DND-41 (cell line): ENCODE data around the gene GUCD1.
"Not testable (repeated sequence)": the region's sequence is repeated elsewhere in the genome, so short reads cannot be mapped to it uniquely, and the experiment has no call there.

Experiments
- ATAC-seq: fragments of 200-7000 bp; cut with Tn5 transposase; 3 replicates; pipeline ENCODE4 v1.9.1; 2021; ENCODE audit warnings: low read depth; ENCODE audit not compliant: insufficient read depth
- DNase-seq: peaks from one replicate; pipeline ENCODE4 v3.0.0-alpha.2; 2020
- H2AFZ ChIP-seq: 2 replicates; pipeline ENCODE4 v1.6.0; 2012; ENCODE audit warnings: low read depth, low read length
- H3K27ac ChIP-seq: 2 replicates; pipeline ENCODE4 v1.5.1; 2012; ENCODE audit warnings: low read length, inconsistent platforms
- H3K27me3 ChIP-seq: fragments of 200-600 bp; sonication (generic); 2 replicates; pipeline ENCODE4 v1.6.0; 2012; ENCODE audit warnings: low read length, mild to moderate bottlenecking, inconsistent platforms; ENCODE audit not compliant: insufficient read depth, poor library complexity
- H3K36me3 ChIP-seq: 2 replicates; pipeline ENCODE4 v1.5.1; 2012; ENCODE audit warnings: low read length, inconsistent platforms; ENCODE audit not compliant: insufficient read depth
- H3K4me1 ChIP-seq: 2 replicates; pipeline ENCODE4 v1.5.1; 2012; ENCODE audit warnings: mild to moderate bottlenecking, low read length; ENCODE audit not compliant: insufficient read depth
- H3K4me2 ChIP-seq: 2 replicates; pipeline ENCODE4 v1.6.0; 2012; ENCODE audit warnings: mild to moderate bottlenecking, moderate library complexity, low read length, inconsistent platforms; ENCODE audit not compliant: insufficient read depth
- H3K4me3 ChIP-seq, 2 experiments: fragments of 200-600 bp in 1 of 2; shearing (Covaris generic) in 1 of 2; 2 replicates each; pipeline ENCODE4 v1.5.1; 2012 to 2016; ENCODE audit warnings: inconsistent platforms in 2 of 2, low read length in 2 of 2, mild to moderate bottlenecking in 2 of 2, low read depth in 1 of 2, moderate library complexity in 1 of 2
- H3K79me2 ChIP-seq: 2 replicates; pipeline ENCODE4 v1.6.0; 2012; ENCODE audit warnings: low read length, inconsistent platforms; ENCODE audit not compliant: insufficient read depth
- H3K9ac ChIP-seq: 2 replicates; pipeline ENCODE4 v1.6.0; 2012; ENCODE audit warnings: low read depth, mild to moderate bottlenecking, inconsistent platforms, low read length, moderate library complexity
- H3K9me3 ChIP-seq: 2 replicates; pipeline ENCODE4 v1.5.1; 2012; ENCODE audit warnings: low read length, moderate library complexity, mild to moderate bottlenecking, inconsistent platforms; ENCODE audit not compliant: insufficient read depth, severe bottlenecking
- H4K20me1 ChIP-seq: 2 replicates; pipeline ENCODE4 v1.6.0; 2012; ENCODE audit warnings: low read length; ENCODE audit not compliant: insufficient read depth
- EZH2 ChIP-seq: IDR thresholded peaks from 3 replicates; pipeline ENCODE4 v1.6.1; 2012; ENCODE audit warnings: borderline replicate concordance, low read depth, mild to moderate bottlenecking, moderate library complexity, low read length, inconsistent platforms; ENCODE audit not compliant: severe bottlenecking
- TF ChIP-seq, protein P1 (sequence below): IDR thresholded peaks from 2 replicates; pipeline ENCODE4 v1.5.1; 2012; ENCODE audit warnings: borderline replicate concordance, low read length, moderate library complexity, mild to moderate bottlenecking; ENCODE audit not compliant: poor library complexity, severe bottlenecking; ENCODE audit errors: extremely low read depth

Gene GUCD1

DNA sequence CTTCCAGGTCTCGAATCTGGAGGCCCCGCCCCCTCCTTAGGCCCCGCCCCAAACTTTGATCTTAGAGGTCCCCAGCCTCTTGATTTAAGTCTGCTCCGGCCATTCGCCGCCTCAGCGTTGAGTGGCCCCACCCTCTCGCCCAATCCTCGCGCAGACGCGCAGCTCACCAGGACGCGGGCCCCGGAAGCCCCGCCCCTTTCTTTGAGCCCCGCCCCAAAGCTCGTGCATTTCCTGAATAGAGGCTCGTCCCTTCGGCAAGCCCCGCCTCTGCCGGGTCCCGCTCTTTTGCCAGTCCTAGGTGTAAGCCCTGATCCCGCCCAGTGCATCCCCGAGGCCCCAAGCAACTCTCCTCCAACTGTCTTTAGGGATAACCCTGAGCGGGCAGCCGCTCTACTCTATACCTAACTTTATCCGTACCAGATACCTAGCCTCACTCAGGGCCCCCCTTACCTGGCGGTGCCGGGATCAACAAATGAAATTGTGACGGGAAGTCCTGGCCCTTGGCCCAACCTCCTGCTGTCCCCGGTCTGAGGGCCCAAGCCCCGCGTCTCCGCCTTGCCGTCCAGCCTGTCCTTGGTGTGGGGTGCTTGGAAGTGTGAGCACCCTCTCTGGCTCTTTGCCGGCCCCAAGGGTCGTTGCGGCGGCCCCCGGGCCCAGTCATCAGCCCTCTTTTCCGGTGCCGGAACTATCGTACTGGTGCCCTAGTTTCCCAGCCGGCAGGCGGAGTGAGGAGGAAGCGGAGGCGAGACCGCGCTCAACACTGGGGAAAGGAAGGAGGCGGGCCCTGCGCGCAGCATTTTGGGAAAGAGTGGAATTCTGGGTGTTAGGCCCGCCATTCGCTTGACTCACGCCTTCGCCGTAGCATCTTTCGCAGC is 464 bp upstream of the GUCD1 start, which contains the start of gene SNRPD3:
Gene SNRPD3, plus strand, starts transcription at position 835 of the 875 bp plus-strand sequence. CDS start 1,676 bp downstream, outside the sequence.
- Histone ChIP-seq H2AFZ (peak within 1 kb of the TSS; percentile 78), H3K4me1 (peaks cover 57% of the 10 kb centered on the region), H3K36me3 (peaks cover 54% of the 10 kb centered on the region), H3K79me2 (peaks cover 92% of the 10 kb centered on the region), H3K4me3 (peak within 1 kb of the TSS; percentile 96 to 97), H3K27ac (peak within 1 kb of the TSS; percentile 100), H4K20me1 (peaks cover 64% of the 10 kb centered on the region), H3K4me2 (peak within 1 kb of the TSS; percentile 94), H3K9me3 (no peaks in the 10 kb centered on the region), H3K9ac (peak within 1 kb of the TSS; percentile 98), H3K27me3 (no peaks in the 10 kb centered on the region)
- no peak for TF ChIP-seq EZH2
- TF ChIP-seq, protein P1, sequence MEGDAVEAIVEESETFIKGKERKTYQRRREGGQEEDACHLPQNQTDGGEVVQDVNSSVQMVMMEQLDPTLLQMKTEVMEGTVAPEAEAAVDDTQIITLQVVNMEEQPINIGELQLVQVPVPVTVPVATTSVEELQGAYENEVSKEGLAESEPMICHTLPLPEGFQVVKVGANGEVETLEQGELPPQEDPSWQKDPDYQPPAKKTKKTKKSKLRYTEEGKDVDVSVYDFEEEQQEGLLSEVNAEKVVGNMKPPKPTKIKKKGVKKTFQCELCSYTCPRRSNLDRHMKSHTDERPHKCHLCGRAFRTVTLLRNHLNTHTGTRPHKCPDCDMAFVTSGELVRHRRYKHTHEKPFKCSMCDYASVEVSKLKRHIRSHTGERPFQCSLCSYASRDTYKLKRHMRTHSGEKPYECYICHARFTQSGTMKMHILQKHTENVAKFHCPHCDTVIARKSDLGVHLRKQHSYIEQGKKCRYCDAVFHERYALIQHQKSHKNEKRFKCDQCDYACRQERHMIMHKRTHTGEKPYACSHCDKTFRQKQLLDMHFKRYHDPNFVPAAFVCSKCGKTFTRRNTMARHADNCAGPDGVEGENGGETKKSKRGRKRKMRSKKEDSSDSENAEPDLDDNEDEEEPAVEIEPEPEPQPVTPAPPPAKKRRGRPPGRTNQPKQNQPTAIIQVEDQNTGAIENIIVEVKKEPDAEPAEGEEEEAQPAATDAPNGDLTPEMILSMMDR: no peak
- peak; percentile 100 for DNase-seq
- ATAC-seq: peak; percentile 82

DNA sequence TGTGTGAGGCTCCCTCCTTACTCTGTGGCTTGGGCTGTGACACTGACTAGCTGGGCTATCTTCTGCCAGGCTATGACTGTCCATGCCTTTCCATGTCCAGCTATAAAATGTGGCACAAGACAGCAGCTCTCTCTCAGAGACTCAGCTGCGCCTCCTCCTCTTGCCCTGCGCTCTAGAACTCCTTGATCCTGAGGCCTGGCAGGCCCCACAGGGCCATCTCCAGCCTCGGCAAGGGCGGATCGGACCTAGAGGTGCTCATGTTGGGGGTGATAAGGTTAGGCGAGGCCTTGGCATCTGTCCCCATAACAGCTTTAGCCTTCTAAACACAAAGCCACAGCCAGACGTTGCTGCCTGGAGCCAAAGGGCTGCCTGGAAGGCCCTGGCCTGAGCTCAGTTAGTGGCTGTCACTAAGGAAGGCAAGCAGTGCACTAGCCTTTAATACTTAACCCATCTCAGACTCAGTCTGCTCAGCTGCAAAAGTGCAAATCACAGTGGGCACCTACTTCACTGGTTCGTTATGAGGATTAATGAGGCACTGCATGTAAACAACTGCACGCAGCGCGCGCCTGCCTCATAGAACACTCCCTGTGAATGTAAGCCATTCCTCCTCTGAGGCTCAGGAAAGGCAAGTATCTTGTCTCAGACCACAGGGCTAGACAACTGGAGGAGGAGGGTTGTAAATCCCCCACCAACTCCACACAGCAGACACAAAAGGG is 1.2 kb downstream of the GUCD1 start:
- ATAC-seq (no peak), DNase-seq (no peak)
- Histone ChIP-seq H2AFZ (no peak overlapping the region), H3K9ac (peak overlapping the region; percentile 98), H3K4me1 (peaks cover 46% of the 10 kb centered on the region), H3K27me3 (no peaks in the 10 kb centered on the region), H3K36me3 (peaks cover 60% of the 10 kb centered on the region), H3K4me2 (peak overlapping the region; percentile 90), H3K79me2 (peaks cover 92% of the 10 kb centered on the region), H4K20me1 (peaks cover 70% of the 10 kb centered on the region), H3K9me3 (no peaks in the 10 kb centered on the region), H3K4me3 (peak overlapping the region; percentile 60 to 96), H3K27ac (peak overlapping the region; percentile 91)
- TF ChIP-seq, protein P1: no peak
- TF ChIP-seq EZH2: no peak

DNA sequence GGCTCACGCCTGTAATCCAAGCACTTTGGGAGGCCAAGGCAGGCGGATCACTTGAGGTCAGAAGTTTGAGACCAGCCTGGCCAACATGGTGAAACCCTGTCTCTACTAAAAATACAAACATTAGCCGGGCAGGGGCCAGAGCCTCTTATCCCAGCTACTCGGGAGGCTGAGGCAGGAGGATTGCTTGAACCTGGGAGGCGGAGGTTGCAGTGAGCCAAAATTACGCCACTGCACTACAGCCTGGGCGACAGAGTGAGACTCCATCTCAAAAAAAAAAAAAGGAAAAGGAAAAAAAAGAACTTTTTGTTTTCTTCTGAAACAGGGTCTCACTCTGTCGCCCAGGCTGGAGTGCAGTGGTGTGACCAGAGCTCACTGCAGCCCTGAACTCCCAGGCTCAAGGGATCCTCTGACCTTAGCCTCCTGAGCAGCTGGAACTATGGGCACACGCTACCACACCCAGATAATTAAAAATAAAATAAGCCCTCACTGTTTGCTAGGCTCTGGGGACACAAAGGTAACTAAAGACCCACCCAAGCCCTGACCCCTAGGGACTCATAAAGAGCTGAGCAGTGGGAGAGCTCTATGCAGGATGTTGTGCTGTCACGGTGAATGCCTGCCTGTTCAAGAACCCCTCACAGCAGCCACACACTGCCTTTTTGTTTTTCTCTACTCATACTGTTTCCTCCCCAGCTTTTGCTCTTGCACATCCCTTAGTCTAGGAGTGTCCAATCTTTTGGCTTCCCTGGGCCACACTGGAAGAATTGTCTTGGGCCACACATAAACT is 2.2 kb downstream of the GUCD1 start:
- not testable (repeated sequence) for DNase-seq, H3K9me3 ChIP-seq, H3K27me3 ChIP-seq, H2AFZ ChIP-seq, ATAC-seq
- peaks cover 35% of the 10 kb centered on the region for H3K4me1 ChIP-seq
- peak overlapping the region in 1 of 2 experiments; percentile 96; a peak in 1 of 4 replicates for H3K4me3 ChIP-seq
- H3K4me2 ChIP-seq: peak overlapping the region; percentile 90
- peaks cover 60% of the 10 kb centered on the region for H3K36me3 ChIP-seq
- peak overlapping the region; percentile 91 for H3K27ac ChIP-seq
- H4K20me1 ChIP-seq: peaks cover 62% of the 10 kb centered on the region
- peaks cover 84% of the 10 kb centered on the region for H3K79me2 ChIP-seq
- H3K9ac ChIP-seq: peak overlapping the region; percentile 98; the same call in 1 of the 2 replicates
